NCI-H2107 (cell line): ENCODE results near the gene HECW1.
A peak's percentile ranks its signal among the peaks of the same experiment; 100 is the strongest.
"Not testable (repeated sequence)": the region's sequence is repeated elsewhere in the genome, so short reads cannot be mapped to it uniquely, and the experiment has no call there.

Experiments
- DNase-seq: peaks from one replicate; lab custom pipeline; 2025; lab: John Stamatoyannopoulos, UW

The HECW1 gene

DNA sequence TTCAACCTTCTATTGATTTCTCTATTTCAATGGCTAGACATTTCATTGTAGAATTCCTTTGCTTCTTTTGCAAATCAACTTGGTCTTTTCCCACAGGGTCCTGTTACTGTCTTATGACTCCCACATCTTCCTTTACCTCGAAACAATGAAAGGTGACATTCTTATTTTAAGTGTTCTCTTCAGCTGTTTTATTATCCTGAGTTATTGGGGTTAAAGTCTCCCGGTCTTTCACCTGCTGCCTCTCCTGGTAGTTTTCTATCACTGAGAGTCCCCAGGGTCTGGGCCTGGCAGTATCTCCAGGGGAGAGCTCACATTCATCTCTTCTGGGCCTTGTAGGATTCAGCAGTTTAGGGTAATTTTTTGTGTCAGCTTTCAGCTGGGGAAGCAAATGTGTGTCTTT, 95.8 kb downstream of the HECW1 start:
- no peak for DNase-seq

DNA sequence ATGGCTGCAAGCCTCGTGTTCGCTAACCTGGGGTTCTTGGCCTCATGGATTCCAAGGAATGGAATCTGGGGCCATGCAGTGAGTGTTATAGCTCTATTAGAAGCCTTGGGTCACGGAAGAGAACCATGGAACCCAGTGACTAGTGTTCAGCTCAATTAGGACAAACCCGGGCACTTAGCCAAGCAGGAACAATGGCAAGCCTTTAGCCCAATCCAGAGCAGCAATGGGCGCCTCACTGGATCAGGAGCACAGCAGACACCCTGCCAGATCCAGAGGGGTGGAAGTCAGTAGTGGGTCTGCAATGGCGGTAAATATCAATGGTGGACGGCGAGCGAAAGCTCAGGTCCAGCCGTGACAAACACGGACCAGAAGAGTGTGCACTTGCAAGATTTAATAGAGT, 98.1 kb downstream of the HECW1 start:
- DNase-seq = not testable (repeated sequence)

DNA sequence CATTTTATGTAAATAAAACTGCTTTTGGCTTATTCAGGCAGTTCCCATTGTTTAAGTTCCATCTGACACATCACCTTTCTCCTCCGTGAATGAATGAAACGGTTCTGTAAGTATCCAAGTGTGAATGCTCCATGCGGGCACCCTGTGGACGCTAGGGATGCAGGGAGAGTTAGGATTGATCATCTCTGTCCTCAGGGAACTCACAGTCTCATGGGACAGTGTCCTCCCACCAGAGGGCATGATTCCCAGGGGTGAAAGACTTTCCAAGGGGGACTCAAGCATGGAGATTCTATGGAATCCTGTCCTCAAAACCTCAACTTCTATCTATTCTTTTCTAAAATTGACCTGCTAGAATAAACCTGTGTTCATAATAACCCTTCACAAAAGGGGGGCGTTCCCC, 98.8 kb downstream of the HECW1 start:
- no peak for DNase-seq

DNA sequence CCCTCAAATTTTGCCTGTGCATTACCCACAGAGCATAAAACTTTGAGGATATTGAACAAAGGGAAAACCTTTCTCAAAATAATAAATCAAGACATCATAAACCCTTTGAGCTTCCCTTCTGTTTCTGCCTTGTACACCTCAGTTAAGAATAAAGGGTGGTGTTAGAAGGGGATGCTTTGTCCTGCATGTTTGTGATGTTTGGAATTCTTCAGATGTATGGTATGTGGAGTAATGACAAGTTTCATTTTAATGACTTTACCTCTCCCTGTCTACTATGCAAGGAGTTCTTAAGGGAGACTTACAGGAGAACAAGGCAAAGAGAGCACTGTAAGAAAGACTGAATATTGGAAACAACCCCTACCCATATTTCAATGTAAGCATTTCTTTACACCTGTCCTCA, 99.2 kb downstream of the HECW1 start:
- DNase-seq = no peak

DNA sequence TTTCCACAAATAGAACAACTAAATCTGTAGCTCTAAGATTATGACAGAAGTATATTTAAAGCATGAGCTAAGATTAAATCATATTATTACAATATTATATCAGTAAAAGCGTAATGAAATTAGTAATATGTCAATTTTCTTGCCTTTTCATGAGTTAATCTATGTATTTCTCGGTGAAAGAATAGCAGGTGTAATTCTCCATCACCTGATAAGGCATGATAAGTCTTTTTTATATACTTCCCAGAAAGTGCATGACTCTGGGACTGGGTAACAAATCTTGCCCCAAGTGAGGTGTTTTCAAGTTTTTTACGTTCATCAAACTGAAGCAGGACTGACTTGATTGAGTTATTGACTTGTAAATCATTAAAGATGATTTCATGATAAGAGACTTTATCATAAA, 100.5 kb downstream of the HECW1 start:
- no peak for DNase-seq

DNA sequence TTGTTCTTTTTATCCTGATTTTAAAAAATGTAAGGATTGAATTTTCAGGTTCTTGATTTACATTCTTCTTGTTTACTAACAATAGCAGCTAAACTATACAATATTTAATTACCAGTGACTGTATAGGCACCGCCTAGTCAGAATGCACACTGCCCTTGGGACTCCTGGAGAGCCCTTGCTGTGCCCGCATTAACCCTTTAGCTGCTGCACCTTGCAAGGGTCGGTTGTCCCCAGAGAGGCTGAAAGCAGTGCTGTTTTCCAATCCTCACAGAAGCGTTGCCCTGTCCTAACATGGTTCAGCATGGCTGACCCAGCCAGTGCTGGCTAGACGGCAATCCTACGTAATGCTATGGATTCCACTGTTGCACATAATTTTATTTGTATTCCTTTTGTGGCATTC, 102.6 kb downstream of the HECW1 start:
- no peak for DNase-seq

DNA sequence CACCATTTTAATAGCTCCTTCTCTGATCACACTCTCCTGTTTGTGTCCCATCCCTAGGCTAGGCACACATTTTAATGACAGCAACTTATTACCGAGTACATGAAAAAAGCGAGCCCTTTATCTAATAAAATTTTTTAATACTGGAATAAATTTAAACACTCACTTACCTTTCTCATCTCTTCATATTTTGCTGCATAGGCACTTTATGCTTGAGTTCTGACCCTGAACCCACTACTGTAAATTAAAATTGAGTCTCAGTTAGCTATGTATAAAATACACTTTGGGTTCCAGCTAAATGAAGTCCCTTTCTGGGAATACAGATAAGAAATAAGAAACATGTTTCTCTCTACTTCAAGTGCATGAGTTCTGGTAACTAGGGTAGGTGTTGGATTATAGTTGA, 104.6 kb downstream of the HECW1 start:
- DNase-seq = no peak

DNA sequence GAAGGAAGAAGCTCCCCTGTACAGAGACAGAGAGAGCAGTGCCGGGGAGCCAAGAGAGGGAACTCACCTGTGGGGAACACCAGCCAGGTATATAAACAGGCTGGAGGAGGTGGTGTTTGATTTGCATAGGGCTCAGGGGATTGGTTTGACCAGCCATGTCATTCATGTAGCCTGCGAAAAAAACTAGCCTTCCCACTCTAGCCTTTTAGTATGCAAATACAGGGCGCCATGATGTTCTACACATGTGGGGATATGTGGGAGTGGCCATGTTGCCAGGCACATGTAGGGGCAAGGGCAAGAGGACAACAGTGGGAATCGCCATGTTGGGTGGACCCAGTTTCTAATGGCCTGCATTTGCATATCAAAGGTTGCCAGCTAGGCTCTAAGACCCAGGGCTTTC, 106.5 kb downstream of the HECW1 start:
- DNase-seq = not testable (repeated sequence)

DNA sequence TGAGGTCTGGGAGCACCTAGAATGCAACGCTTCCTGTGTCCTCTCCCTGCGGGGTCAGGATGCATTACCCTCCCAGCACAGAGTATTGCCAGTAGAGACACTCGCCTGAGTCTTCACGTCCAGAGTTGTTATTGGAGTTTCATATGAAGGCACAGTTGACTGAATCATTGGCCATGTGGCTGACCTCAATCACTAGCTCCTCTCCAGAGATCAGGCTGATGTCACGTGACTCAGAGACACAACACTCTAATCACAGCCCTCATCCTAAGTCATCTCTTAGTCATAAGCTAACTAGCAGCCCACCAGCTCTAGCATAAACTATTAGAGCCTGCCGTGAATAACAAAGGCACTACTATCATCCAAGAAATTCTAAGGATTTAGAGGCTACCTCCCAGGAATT, 107.8 kb downstream of the HECW1 start:
- no peak for DNase-seq

DNA sequence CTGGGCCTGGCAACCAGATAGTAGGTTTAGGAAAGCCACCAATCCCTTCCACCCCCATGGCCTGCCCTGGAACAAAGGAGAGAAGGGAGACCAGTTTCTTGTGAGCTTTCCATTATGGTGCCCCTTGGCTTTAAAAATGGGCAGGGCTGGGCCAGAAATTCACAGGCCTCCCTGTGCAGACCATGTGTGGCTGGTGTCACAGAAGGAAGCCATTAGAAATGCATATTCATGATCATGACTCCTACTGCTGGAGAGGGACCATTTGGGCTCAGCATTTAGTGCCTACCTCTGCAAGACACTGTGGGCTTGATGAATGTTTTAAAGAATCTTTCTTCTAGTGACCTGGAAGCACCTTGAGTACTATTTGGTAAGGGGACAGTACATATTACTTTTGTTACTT, 108.3 kb downstream of the HECW1 start:
- DNase-seq = no peak

DNA sequence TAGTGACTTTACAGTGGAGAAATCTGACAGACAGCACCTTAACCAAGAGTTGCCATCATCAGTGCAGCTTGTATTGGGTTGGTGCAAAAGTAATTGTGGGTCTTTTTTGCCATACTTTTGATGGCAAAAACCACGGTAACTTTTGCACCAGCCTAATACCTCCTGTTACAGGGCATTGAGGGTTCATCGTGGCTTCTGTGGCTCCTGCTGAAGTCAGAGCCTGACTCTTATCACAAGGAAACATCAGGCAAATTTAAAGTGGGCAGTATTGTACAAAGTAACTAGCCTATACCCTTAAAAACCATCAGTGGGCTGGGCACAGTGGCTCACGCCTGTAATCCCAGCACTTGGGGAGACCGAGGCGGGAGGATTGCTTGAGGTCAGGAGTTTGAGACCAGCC, 117.4 kb downstream of the HECW1 start:
- DNase-seq = no peak

DNA sequence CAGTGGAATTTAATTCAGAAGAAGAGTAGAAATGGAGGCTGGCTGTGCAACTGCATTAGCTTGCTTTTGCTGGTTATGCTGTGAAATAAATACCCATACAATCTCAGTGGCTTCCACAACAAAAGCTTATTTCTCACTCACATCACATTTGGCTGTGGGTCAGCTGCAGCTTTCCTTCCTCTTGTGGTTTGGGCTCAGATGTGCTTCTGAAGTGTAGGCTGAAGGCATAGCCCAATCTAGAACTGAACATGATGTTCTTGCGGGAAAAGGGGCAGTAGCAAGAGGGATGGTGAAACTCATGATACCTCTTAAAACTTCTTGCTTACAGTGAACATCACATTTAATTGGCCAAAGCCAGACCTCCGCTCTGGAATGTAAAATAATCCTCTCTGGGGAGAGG, 119.9 kb downstream of the HECW1 start:
- no peak for DNase-seq

DNA sequence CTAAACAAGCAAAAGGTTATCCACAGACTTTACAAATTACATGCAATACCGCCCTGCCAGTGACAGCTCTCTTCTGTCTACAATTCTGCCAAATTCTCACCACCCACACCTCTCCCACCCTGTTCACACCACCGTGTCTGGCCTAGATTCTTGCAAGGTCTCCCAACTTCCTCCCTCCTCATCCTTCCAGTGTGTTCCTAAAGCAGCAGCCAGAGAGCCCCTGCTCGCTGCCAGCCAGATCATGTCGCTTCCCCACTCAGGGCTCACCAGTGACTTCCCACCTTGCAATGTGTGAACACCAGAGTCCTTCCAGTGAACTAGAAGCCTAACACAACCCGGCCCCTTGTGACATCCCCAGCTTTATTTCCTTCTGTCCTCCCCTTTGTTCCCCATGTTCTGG, 121.6 kb downstream of the HECW1 start:
- DNase-seq = no peak

DNA sequence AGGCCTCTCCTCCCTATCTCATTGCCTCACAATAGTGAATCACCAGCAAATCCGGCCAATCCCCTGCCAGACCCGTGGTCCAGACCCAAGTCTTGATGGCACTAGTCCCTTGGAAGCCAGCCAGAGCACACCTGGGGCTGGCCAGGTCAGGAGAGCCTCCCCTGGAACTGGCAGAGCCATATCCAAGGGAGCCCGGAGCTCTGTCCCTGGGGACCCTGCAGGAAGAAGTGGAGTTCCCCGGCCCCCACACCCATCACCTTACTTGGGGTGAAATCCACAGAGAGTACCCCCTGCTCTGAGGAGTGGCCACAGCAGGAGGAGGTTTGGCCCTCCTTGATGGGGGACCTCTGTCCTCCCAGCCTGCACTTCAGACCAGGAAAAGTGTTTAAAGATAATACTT, 122.5 kb downstream of the HECW1 start:
- DNase-seq = no peak

DNA sequence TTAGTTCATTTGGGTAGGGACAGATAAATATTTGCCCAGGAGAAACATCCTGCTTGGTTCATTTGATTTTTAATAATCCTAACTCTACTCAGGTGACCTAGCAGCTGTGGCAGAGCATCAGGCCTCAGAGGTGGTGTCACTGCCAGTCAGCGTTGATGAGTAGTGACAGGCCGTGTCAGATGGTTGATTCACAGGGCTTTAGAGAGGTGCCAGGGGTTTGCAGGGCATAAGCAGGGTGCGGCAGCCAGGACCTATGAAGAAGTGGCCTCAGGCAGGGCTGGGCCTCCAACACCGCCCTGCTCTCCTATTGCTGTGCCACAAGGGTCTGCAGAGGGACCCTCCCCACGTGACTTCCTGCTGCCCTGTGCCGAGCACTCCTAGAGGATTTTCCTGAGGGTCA, 128.1 kb downstream of the HECW1 start:
- DNase-seq = no peak

DNA sequence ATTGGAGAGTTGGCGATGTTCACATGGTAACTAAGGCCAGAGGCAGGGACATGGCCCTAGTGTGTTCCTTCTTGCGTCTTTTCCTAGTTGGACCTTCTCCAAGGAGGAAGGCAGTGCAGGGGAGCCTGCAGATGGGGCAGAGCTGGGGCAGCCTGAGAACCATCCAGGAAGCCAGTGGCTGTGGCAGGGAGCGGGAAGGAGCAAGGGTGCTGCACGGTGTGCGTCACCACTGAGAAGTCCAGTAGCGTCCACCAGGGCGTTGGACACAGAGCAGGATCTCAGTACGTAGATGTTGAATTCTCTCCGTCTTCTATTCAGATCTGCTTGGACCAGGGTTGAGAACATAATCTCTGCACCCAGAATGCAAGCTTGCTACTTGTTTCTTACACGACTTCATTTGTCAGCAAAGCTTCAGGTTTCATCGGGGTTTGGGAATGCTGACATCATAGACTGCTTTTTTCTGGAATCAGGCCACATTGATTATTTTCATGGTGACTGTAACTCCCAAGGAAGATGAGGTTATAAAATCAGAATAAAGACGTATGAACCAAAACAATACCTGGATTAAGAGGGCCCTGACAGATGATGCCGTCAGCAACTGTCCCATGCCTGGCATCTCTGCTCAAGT, 130.3 kb downstream of the HECW1 start:
- DNase-seq = no peak

DNA sequence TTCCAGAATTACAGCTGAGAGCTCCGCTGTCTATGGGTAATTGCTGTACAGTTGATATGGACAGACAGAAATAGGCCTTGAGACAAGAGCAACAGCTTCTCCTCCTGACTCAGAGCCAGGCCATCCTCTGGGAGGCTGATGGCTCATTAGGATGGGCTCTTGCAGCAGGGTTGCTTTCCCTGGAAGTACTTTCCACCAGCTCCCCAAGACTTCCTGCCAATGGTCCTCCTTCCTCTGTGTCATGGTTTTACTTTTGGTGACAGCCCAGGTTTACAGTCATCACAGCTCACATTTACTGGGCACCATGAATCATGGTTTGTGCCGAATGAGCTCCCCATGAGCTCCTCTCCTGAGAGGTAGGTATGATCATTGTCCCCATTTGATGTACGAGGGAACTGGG, 131.8 kb downstream of the HECW1 start:
- no peak for DNase-seq

DNA sequence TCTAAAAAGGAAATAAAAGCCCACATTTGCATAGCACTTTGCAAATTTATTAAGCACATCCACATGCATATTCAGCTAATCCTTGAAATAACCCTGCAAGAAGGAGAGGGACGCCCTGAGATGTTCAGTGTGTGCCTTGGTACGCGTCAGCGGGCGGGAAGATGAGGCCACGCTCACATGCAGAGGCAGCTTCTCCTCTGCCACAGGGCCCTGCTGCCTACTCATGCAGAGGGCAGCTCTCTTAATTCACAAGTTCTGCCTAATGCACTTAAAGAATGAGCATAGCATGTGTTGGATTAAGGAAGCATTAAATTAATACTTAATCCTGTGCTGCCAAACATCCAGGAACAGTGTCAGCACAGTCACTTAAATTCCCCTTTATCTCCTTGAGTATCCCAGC, 132.3 kb downstream of the HECW1 start:
- no peak for DNase-seq

DNA sequence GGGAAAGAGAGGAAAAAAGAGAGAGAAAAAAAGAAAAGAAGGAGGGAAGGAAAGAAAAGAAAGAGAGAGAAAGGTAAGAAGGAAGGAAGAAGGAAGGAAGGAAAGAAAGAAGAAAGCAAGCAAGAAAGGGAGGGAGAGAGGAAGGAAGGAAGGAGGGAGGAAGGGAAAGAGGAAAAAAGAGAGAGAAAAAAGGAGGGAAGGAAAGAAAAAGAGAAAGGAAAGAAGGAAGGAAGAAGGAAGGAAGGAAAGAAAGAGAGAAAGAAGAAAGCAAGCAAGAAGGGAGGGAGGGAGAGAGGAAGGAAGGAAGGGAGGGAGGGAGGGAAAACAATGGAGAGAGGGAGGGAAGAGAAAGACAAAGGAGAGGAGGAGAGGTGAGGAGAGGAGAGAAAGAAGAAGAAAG, 135.3 kb downstream of the HECW1 start:
- DNase-seq = no peak

DNA sequence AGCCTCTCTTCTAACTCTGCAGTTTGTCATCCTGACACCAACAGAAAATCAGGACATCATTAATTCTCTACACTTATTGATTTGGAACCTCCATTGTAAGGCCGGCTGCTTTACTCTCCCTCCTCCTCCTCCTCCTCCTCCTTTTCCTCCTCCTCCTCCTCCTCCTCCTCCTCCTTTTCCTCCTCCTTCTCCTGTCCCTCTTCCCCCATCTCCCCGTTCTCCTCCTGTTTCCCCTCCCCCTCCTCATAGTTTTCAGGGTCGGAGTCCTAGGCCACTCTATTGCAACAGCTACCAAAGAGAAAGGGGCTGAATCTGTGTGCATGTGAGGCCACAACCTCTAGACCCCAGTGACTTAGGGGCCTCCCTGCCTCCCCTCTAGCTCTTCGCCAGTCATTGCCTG, 136.1 kb downstream of the HECW1 start:
- DNase-seq = no peak

DNA sequence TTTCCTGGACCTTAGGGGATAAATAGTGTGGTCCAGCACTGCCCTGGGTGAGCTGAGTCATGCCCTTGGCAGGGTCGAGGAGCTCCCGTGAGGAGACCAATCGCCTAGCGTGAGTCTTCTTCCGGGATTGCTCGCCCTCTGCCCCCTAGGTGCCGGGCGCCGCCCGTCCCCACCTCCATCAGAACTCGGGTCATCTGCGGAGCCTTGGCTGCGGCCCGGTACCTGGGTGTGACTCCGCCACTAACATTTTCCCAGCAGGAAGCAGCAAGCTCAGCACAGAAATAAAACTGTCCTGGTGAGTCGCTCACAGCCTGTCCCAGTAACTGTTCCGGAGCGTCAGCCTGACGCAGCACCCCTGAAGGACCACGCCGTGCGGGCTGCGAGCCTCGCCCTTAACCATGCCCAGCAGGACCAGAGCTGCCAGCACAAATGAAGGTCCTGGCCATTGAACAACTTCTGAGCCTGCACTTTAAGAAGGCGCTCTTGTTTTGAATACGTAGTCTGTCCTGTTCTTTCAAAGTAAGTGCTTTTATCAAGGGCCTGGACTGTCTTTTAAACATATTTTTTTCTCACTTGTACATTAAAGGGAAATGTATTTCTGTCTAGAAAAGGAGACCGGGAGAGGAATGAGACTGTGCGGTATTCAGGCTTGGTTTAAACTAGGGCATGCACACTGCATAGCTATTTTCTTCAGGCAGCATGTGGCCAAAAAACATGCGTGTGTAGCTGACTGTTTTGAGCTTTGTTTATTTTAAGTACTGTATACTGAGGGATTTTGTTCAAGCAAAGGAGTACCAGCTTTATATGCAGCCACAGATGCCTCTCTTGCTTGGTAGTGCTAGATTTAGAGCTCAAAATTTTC, 136.7 kb downstream of the HECW1 start:
- no peak for DNase-seq

DNA sequence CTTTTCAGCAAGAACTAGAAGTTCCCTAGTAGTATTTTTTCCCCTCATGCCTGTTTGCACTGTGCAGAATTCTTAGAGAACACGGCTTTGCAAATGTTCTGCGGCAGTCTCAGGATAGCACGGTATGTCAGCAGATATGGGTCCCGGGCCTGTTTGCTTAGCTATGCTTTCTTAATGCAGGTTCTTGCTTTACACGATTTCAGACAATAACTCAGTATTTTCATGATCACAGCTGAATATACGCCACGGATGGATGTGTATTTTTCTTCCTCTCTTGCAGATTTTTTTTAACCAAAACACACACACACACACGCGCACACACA, 137.3 kb downstream of the HECW1 start:
- DNase-seq = no peak

DNA sequence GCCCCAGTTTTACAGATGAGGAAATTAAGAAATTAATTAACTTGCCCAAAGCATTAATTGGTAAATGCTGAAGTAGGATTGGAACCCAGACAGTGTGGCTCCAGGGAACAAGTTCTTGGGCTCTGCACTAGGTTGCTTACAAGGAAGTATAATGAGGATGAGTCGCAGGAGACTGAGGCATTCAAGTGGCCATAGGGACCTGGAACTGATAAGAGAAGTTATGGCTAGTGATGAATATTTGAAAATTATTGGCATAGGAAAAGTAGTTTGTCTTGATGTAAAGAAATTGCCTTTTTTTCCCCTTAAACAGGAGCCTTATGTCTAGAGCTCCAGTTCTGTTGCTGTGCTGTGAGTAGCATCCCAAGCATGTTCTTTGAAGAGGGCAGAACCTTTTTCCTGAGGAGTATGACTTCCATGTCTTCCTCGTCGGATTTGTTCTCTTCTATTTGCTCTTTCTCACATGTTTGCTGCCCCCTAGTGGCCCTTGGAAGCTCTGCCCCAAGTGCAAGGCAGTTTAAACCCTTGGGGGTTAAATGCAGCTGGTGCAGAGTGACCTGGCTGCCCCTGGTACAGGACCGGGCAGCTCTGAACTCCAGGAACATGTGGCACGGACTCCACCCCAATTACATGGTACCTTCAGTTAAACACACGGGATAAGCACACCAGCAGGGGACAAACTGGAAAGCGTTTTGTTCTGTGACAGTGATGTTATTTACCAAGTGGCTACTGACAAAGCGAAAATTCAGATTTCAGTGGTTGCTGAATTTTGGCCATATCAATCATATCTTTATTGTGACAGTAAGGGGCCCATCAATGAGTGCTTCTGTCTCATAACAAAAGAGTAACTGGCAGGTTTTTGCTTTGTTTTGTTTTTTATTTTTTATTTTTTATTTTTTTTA, 148.8 kb downstream of the HECW1 start:
- DNase-seq = peak; percentile 60
